Natural killer cell (primary cell): ENCODE data around the gene A3GALT2. TPM values are rescaled to one million over a fixed set of nuclear protein-coding genes. Genes with fewer than 3 reads are reported as not detected.

Experiments
- ATAC-seq, 3 donors: fragments of 150-1000 bp in 2 of 3; fragments of 200-7000 bp in 1 of 3; cut with Tn5 transposase; 1 replicate in 1 of 3; 2 replicates in 2 of 3; pipeline ENCODE4 v1.10.0; 2021; ENCODE audit warnings: mild to moderate bottlenecking in 2 of 3, moderate library complexity in 2 of 3
- DNase-seq, 2 donors: peaks; one replicate each; pipeline versions ENCODE4 v3.0.0 to v3.0.0-alpha.2; 2013 to 2021; ENCODE audit warnings: mixed read lengths in 1 of 2
- H3K27ac ChIP-seq: one replicate; pipeline ENCODE4 v1.5.1; 2013; ENCODE audit warnings: mild to moderate bottlenecking, low read length
- H3K27me3 ChIP-seq: one replicate; pipeline ENCODE4 v1.6.1; 2013; ENCODE audit warnings: low read length; ENCODE audit not compliant: control insufficient read depth, insufficient read depth
- H3K36me3 ChIP-seq: one replicate; pipeline ENCODE4 v1.6.1; 2013; ENCODE audit warnings: low read length; ENCODE audit not compliant: control insufficient read depth, insufficient read depth
- H3K4me1 ChIP-seq: one replicate; pipeline ENCODE4 v1.6.1; 2013; ENCODE audit warnings: low read length; ENCODE audit not compliant: control insufficient read depth, insufficient read depth
- H3K4me3 ChIP-seq: one replicate; pipeline ENCODE4 v1.5.1; 2013; ENCODE audit warnings: low read length
- H3K9me3 ChIP-seq: one replicate; pipeline ENCODE4 v1.6.1; 2013; ENCODE audit warnings: low read length; ENCODE audit not compliant: control insufficient read depth, insufficient read depth
- H3K27ac Mint-ChIP-seq, 2 donors: one replicate each; pipeline ENCODE4 v1.8.0; 2022; ENCODE audit warnings: mild to moderate bottlenecking in 2 of 2, mixed read lengths in 2 of 2, moderate library complexity in 1 of 2
- H3K27me3 Mint-ChIP-seq, 2 donors: one replicate each; pipeline ENCODE4 v1.8.0; 2022; ENCODE audit warnings: low read depth in 2 of 2, mixed read lengths in 2 of 2
- H3K36me3 Mint-ChIP-seq: one replicate; pipeline ENCODE4 v1.8.0; 2022; ENCODE audit warnings: mixed read lengths
- H3K4me1 Mint-ChIP-seq, 2 donors: one replicate each; pipeline ENCODE4 v1.8.0; 2022; ENCODE audit warnings: mixed read lengths in 2 of 2
- H3K4me3 Mint-ChIP-seq: one replicate; pipeline ENCODE4 v1.8.0; 2022; ENCODE audit warnings: mild to moderate bottlenecking, moderate library complexity, mixed read lengths
- H3K9me3 Mint-ChIP-seq, 2 donors: one replicate each; pipeline ENCODE4 v1.8.0; 2022; ENCODE audit warnings: mixed read lengths in 2 of 2
- WGBS: methylation state at CpG from one replicate; pipeline ENCODE4 v1.1.7; 2013; ENCODE audit warnings: missing lambda C conversion rate; ENCODE audit not compliant: insufficient coverage; 5-methylcytosine and 5-hydroxymethylcytosine counted together
- intact Hi-C: fragments of 100-400 bp; cut with micrococcal nuclease; formaldehyde crosslinking; loops from one replicate; pipeline ENCODE4 v1.14.2; 2022
- total RNA-seq, 4 donors: library from RNA; stranded (reverse); fragments of 120-200 nt in 1 of 4; gene quantifications; one replicate each; pipeline versions ENCODE4 v1.2.3 to v1.2.4, GENCODE V29; 2013 to 2022
- TF ChIP-seq, protein P1 (sequence below): fragments of 200-600 bp; IDR thresholded peaks from one replicate; pipeline ENCODE4 v1.8.0; 2022; ENCODE audit warnings: antibody characterized with exemption

Gene A3GALT2
- total RNA-seq, 3 donors from 2014 or later (not counting 1 experiment from before 2014, with no cell fraction given), result not detected

DNA sequence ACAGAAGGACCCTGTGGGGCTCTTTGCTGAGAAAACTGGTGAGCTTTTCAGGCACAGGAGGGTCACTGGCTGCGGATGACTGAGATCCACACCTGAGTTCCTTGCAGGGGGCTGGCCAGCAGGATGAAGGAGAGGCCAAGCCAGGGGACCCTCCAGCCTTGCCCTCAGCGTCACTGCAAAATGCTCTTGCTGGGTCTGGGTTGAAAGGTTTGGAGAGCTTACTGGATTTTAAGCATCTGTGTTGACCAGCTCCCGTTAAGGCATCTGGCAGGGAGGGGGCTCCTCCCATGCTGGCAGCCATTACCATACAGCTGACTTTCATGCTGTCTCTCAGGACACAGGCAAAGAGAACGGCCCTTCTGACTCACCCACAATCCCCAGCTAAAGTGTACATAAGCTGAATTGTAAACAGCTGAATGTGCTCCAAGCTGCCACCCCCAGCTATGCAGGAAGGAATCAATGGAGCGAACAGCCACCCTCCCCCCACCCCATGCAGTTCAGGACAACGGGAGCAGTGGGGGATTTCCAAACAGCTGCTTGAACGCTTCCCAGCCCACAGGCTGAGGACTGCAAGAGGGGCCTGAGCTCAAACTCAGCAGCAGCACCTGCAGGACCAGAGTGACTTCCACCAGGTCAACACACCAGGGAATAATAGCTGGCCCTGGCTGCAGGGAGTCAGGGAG is 21.3 kb upstream of the A3GALT2 start:
- WGBS, result 67% methylated on average over 7 of the region's 7 CpGs
- H3K4me1 ChIP-seq, result peaks cover 10% of the 10 kb centered on the region
- ATAC-seq, result no peak
- H3K9me3 Mint-ChIP-seq, result no peaks in the 10 kb centered on the region
- TF ChIP-seq, protein P1, sequence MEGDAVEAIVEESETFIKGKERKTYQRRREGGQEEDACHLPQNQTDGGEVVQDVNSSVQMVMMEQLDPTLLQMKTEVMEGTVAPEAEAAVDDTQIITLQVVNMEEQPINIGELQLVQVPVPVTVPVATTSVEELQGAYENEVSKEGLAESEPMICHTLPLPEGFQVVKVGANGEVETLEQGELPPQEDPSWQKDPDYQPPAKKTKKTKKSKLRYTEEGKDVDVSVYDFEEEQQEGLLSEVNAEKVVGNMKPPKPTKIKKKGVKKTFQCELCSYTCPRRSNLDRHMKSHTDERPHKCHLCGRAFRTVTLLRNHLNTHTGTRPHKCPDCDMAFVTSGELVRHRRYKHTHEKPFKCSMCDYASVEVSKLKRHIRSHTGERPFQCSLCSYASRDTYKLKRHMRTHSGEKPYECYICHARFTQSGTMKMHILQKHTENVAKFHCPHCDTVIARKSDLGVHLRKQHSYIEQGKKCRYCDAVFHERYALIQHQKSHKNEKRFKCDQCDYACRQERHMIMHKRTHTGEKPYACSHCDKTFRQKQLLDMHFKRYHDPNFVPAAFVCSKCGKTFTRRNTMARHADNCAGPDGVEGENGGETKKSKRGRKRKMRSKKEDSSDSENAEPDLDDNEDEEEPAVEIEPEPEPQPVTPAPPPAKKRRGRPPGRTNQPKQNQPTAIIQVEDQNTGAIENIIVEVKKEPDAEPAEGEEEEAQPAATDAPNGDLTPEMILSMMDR, result no peak
- H3K27ac ChIP-seq, result no peak overlapping the region
- H3K27me3 Mint-ChIP-seq, result no peaks in the 10 kb centered on the region
- peaks cover 29 to 64% of the 10 kb centered on the region in 2 donors for H3K4me1 Mint-ChIP-seq
- H3K36me3 ChIP-seq, result no peaks in the 10 kb centered on the region
- no peak overlapping the region for H3K4me3 Mint-ChIP-seq
- no peak overlapping the region for H3K27ac Mint-ChIP-seq
- no peaks in the 10 kb centered on the region for H3K36me3 Mint-ChIP-seq
- no peaks in the 10 kb centered on the region for H3K27me3 ChIP-seq
- intact Hi-C loops, result no loop called here
- H3K9me3 ChIP-seq, result no peaks in the 10 kb centered on the region
- H3K4me3 ChIP-seq, result no peak overlapping the region
- DNase-seq, result no peak

DNA sequence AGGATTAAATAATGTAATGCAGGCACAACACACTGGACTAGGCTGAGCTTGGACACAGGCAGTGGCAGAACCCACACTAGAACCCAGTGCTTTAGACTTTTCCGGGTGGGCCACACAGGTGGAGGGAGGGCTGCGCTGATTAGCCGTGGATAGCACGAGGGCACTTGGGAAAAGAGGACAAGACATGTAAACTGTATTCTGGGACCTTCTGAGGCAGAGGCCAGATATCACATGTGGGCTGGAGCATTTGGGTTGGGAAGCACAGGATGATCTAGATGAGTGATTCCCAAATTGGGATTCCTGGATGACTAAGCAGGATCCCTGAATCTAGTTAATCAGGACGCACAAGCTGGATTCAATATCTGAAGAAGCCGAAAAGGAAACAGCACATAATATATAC is 20.3 kb upstream of the A3GALT2 start:
- no peak overlapping the region for H3K27ac ChIP-seq
- no peaks in the 10 kb centered on the region for H3K27me3 Mint-ChIP-seq
- ATAC-seq (no peak), DNase-seq (no peak)
- no peaks in the 10 kb centered on the region for H3K9me3 Mint-ChIP-seq
- no peaks in the 10 kb centered on the region for H3K27me3 ChIP-seq
- peaks cover 19 to 57% of the 10 kb centered on the region in 2 donors for H3K4me1 Mint-ChIP-seq
- peaks cover 6% of the 10 kb centered on the region for H3K4me1 ChIP-seq
- no peaks in the 10 kb centered on the region for H3K36me3 ChIP-seq
- no peak overlapping the region for H3K4me3 ChIP-seq
- H3K4me3 Mint-ChIP-seq, result no peak overlapping the region
- no peak overlapping the region for H3K27ac Mint-ChIP-seq
- 98% methylated on average over 6 of the region's 6 CpGs for WGBS
- intact Hi-C loops, result no loop called here
- H3K36me3 Mint-ChIP-seq, result no peaks in the 10 kb centered on the region
- no peaks in the 10 kb centered on the region for H3K9me3 ChIP-seq
- TF ChIP-seq, protein P1, result no peak

DNA sequence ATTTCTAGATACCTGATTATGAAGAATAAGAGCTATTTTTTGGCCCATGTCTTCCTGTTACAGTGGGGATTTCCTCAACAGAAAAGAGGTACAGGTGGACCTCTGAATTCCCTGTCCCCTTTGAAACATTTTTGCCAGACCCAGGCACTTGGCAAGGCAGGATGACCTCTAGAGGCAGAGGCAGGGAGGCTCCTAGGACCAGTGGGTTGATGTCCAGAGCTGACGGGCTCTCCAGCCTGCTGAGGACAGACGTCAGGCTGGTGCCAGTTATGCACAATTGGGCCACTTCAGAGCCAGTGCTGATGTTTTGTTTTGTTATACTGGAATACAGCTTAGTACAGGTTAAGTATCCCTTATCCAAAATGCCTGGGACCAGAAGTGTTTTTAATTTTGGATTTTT is 18.5 kb upstream of the A3GALT2 start:
- no peaks in the 10 kb centered on the region for H3K9me3 ChIP-seq
- Mint-ChIP-seq H3K27me3 (no peaks in the 10 kb centered on the region), H3K27ac (no peak overlapping the region), H3K9me3 (no peaks in the 10 kb centered on the region), H3K36me3 (no peaks in the 10 kb centered on the region), H3K4me3 (no peak overlapping the region), H3K4me1 (peaks cover 29 to 67% of the 10 kb centered on the region in 2 donors)
- DNase-seq, result no peak
- no peaks in the 10 kb centered on the region for H3K27me3 ChIP-seq
- intact Hi-C loops, result no loop called here
- no peaks in the 10 kb centered on the region for H3K36me3 ChIP-seq
- ATAC-seq, result no peak
- WGBS, result 92% methylated on average over 2 of the region's 2 CpGs
- no peak overlapping the region for H3K4me3 ChIP-seq
- peaks cover 6% of the 10 kb centered on the region for H3K4me1 ChIP-seq
- no peak overlapping the region for H3K27ac ChIP-seq
- TF ChIP-seq, protein P1, result no peak
